Astrocyte of the hippocampus (primary cell): Measurements from ENCODE around the gene ERBIN.
A peak's percentile ranks its signal among the peaks of the same experiment; 100 is the strongest.
"Not testable (repeated sequence)": the region's sequence is repeated elsewhere in the genome, so short reads cannot be mapped to it uniquely, and the experiment has no call there.

Experiments used
- DNase-seq: peaks from one replicate; pipeline ENCODE4 v3.0.0; 2011; ENCODE audit warnings: low read depth, low spot score

Gene ERBIN

GRCh38 chr5:65955746-65956145 lies 29.4 kb downstream of the ERBIN start:
- DNase-seq: no peak

- not testable (repeated sequence) for DNase-seq
These were observed 31.3 kb downstream of the ERBIN start for GRCh38 chr5:65957703-65958102.

GRCh38 chr5:65961633-65962032 lies 35.3 kb downstream of the ERBIN start:
- DNase-seq: peak; percentile 36

GRCh38 chr5:65967288-65968066 lies 41.1 kb downstream of the ERBIN start:
- DNase-seq: no peak

GRCh38 chr5:65969539-65970393 lies 43.4 kb downstream of the ERBIN start:
- DNase-seq: no peak

- DNase-seq: no peak
These were observed 44.3 kb downstream of the ERBIN start for GRCh38 chr5:65970481-65971367.

GRCh38 chr5:65971643-65972042 lies 45.3 kb downstream of the ERBIN start:
- DNase-seq: no peak

- DNase-seq: not testable (repeated sequence)
These were observed 46.5 kb downstream of the ERBIN start for GRCh38 chr5:65972896-65973295.

GRCh38 chr5:65978251-65978650 lies 51.9 kb downstream of the ERBIN start:
- DNase-seq: no peak

- no peak for DNase-seq
These were observed 55.2 kb downstream of the ERBIN start for GRCh38 chr5:65981548-65981947.

GRCh38 chr5:65981969-65982619 lies 55.7 kb downstream of the ERBIN start:
- DNase-seq: no peak

- no peak for DNase-seq
These were observed 56.3 kb downstream of the ERBIN start for GRCh38 chr5:65982635-65983034.

GRCh38 chr5:65984098-65984885 lies 57.9 kb downstream of the ERBIN start:
- DNase-seq: no peak

- DNase-seq: no peak
These were observed 59.7 kb downstream of the ERBIN start for GRCh38 chr5:65986050-65986451.

GRCh38 chr5:65986796-65987195 lies 60.4 kb downstream of the ERBIN start:
- DNase-seq: no peak

- no peak for DNase-seq
These were observed 61.6 kb downstream of the ERBIN start for GRCh38 chr5:65987982-65988381.

GRCh38 chr5:65989158-65989557 lies 62.8 kb downstream of the ERBIN start:
- no peak for DNase-seq

- no peak for DNase-seq
These were observed 66.3 kb downstream of the ERBIN start for GRCh38 chr5:65992630-65993029.

GRCh38 chr5:65994117-65994786 lies 67.9 kb downstream of the ERBIN start:
- DNase-seq: no peak
